PC-3 (cell line): ENCODE data around the gene AMN. TPM values are rescaled to one million over a fixed set of nuclear protein-coding genes. Genes with fewer than 3 reads are reported as not detected.

Source experiments
- ATAC-seq: fragments of 200-7000 bp; cut with Tn5 transposase; 2 replicates; pipeline ENCODE4 v1.9.1; 2020; ENCODE audit warnings: mild to moderate bottlenecking, moderate library complexity
- BruUV-seq: library from RNA; stranded (reverse); fragments of 400-500 nt; replicated peaks from 2 replicates; lab custom pipeline; 2021; lab: Mats Ljungman, UMichigan
- CTCF ChIA-PET: fragments of 300-600 bp; sonication (Branson Sonifier 250); formaldehyde crosslinking; loops from one replicate; lab custom pipeline; 2022; ENCODE audit warnings: antibody characterized with exemption; lab: Charles Lee
- POLR2A ChIA-PET: fragments of 300-600 bp; sonication (Branson Sonifier 250); formaldehyde crosslinking; loops from one replicate; lab custom pipeline; 2022; ENCODE audit warnings: antibody characterized with exemption; ENCODE audit not compliant: unreplicated experiment; lab: Charles Lee
- DNase-seq: peaks from one replicate; pipeline ENCODE4 v3.0.0-alpha.2; 2015
- H2AFZ ChIP-seq: fragments of 300-600 bp; sonication (generic); 2 replicates; pipeline ENCODE4 v1.6.0; 2016; ENCODE audit warnings: antibody characterized with exemption, low read length
- H3F3A ChIP-seq: fragments of 300-600 bp; sonication (generic); one replicate; pipeline ENCODE4 v1.6.0; 2017; ENCODE audit warnings: antibody characterized with exemption, low read length, control low read depth, mild to moderate bottlenecking; ENCODE audit not compliant: unreplicated experiment
- H3K27ac ChIP-seq: fragments of 300-600 bp; sonication (generic); 2 replicates; pipeline ENCODE4 v1.5.1; 2016; ENCODE audit warnings: mild to moderate bottlenecking, low read length
- H3K27me3 ChIP-seq: fragments of 300-600 bp; sonication (generic); 2 replicates; pipeline ENCODE4 v1.6.1; 2016; ENCODE audit warnings: low read length, mixed read lengths
- H3K36me3 ChIP-seq: fragments of 300-600 bp; sonication (generic); 2 replicates; pipeline ENCODE4 v1.6.1; 2016; ENCODE audit warnings: low read depth, mixed run types, low read length, mixed read lengths
- H3K4me1 ChIP-seq: fragments of 300-600 bp; sonication (generic); 2 replicates; pipeline ENCODE4 v1.5.1; 2016; ENCODE audit warnings: low read length; ENCODE audit not compliant: insufficient read depth
- H3K4me2 ChIP-seq: fragments of 300-600 bp; sonication (generic); 2 replicates; pipeline ENCODE4 v1.6.0; 2016; ENCODE audit warnings: low read length
- H3K4me3 ChIP-seq: fragments of 300-600 bp; sonication (generic); 2 replicates; pipeline ENCODE4 v1.5.1; 2016; ENCODE audit warnings: mild to moderate bottlenecking, low read length, mixed read lengths
- H3K79me2 ChIP-seq: fragments of 300-600 bp; sonication (generic); 2 replicates; pipeline ENCODE4 v1.6.1; 2017; ENCODE audit warnings: low read length, mixed read lengths
- H3K9ac ChIP-seq: fragments of 300-600 bp; sonication (generic); 2 replicates; pipeline ENCODE4 v1.6.0; 2016; ENCODE audit warnings: mild to moderate bottlenecking, low read length
- H3K9me2 ChIP-seq: fragments of 300-600 bp; sonication (generic); replicated peaks from 2 replicates; pipeline ENCODE4 v1.6.1; 2016; ENCODE audit warnings: mixed run types, low read length, mixed read lengths
- H3K9me3 ChIP-seq: fragments of 300-600 bp; sonication (generic); 2 replicates; pipeline ENCODE4 v1.6.1; 2016; ENCODE audit warnings: low read length, mixed read lengths
- H4K20me1 ChIP-seq: fragments of 300-600 bp; sonication (generic); 2 replicates; pipeline ENCODE4 v1.6.1; 2016; ENCODE audit warnings: low read length, mixed read lengths
- EZH2 ChIP-seq: fragments of 300-600 bp; sonication (generic); IDR thresholded peaks from one replicate; pipeline ENCODE4 v1.6.1; 2017; ENCODE audit warnings: antibody characterized with exemption, mild to moderate bottlenecking, low read length; ENCODE audit not compliant: unreplicated experiment
- EZH2phosphoT487 ChIP-seq: fragments of 300-600 bp; sonication (generic); IDR thresholded peaks from 2 replicates; pipeline ENCODE4 v1.6.1; 2018; ENCODE audit warnings: mild to moderate bottlenecking, antibody characterized with exemption, low read length, borderline replicate concordance
- intact Hi-C: fragments of 100-400 bp; cut with micrococcal nuclease; formaldehyde crosslinking; loops from 2 replicates; pipeline ENCODE4 v1.9.0; 2023
- total RNA-seq: library from RNA; depleted of rRNA; stranded (reverse); fragments of >200 nt; gene quantifications from 2 replicates; pipeline ENCODE4 v1.2.3, GENCODE V29; 2014
- TF ChIP-seq, protein P1 (sequence below): fragments of 300-600 bp; sonication (generic); conservative IDR thresholded peaks from 2 replicates; pipeline ENCODE4 v1.5.1; 2017; ENCODE audit warnings: antibody characterized with exemption, low read depth, mild to moderate bottlenecking, low read length

AMN gene
- total RNA-seq, 1 experiment from 2014 or later = not detected

DNA sequence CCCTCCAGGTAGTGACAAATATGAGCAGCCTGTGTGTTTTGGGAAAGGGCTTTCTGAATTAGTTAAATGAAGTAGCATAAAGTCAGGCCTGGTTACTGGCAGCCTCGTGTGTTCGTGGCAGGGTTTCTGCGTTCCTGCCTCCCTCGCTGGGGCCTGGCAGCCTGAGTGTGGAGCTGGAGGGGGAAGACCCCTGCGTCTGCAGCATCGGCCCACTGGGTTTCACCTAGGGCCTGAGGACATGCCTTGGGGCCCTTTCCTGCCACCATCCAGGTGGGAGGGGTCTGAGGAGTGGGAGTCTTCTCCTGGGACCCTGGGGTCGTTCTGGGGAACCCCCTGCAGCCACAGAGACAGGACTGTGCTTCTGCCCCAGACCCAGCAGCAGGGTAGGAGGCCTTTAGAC, 20.4 kb upstream of the AMN start:
- ATAC-seq (no peak), DNase-seq (no peak)
- Histone ChIP-seq H2AFZ (no peak overlapping the region), H3K27ac (no peak overlapping the region), H4K20me1 (no peaks in the 10 kb centered on the region), H3K36me3 (peaks cover 2% of the 10 kb centered on the region; the same call in 1 of the 2 replicates), H3K4me2 (no peak overlapping the region), H3K79me2 (no peaks in the 10 kb centered on the region), H3K27me3 (no peaks in the 10 kb centered on the region), H3K9ac (no peak overlapping the region), H3F3A (no peaks in the 10 kb centered on the region), H3K4me3 (no peak overlapping the region), H3K9me2 (no peaks in the 10 kb centered on the region), H3K4me1 (no peaks in the 10 kb centered on the region), H3K9me3 (no peaks in the 10 kb centered on the region)
- no TSS peak for BruUV-seq
- ChIA-PET POLR2A (no interaction called here), CTCF (no interaction called here)
- intact Hi-C loops = no loop called here
- no peak for TF ChIP-seq EZH2phosphoT487
- TF ChIP-seq, protein P1, sequence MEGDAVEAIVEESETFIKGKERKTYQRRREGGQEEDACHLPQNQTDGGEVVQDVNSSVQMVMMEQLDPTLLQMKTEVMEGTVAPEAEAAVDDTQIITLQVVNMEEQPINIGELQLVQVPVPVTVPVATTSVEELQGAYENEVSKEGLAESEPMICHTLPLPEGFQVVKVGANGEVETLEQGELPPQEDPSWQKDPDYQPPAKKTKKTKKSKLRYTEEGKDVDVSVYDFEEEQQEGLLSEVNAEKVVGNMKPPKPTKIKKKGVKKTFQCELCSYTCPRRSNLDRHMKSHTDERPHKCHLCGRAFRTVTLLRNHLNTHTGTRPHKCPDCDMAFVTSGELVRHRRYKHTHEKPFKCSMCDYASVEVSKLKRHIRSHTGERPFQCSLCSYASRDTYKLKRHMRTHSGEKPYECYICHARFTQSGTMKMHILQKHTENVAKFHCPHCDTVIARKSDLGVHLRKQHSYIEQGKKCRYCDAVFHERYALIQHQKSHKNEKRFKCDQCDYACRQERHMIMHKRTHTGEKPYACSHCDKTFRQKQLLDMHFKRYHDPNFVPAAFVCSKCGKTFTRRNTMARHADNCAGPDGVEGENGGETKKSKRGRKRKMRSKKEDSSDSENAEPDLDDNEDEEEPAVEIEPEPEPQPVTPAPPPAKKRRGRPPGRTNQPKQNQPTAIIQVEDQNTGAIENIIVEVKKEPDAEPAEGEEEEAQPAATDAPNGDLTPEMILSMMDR = no peak
- TF ChIP-seq EZH2 = no peak

GRCh38 chr14:102902523-102903247, 19.8 kb upstream of the AMN start:
- CTCF ChIA-PET = no interaction called here
- H3K36me3 ChIP-seq = peaks cover 2% of the 10 kb centered on the region; the same call in 1 of the 2 replicates
- no TSS peak for BruUV-seq

More at GRCh38 chr14:102902523-102903247, 19.8 kb upstream of the AMN start:
- no peaks in the 10 kb centered on the region for H3K27me3 ChIP-seq
- no peak overlapping the region for H3K27ac ChIP-seq
- no peak overlapping the region for H3K4me3 ChIP-seq
- no peak for DNase-seq
- H4K20me1 ChIP-seq = no peaks in the 10 kb centered on the region
- H3K4me1 ChIP-seq = no peaks in the 10 kb centered on the region
- no peaks in the 10 kb centered on the region for H3K79me2 ChIP-seq
- TF ChIP-seq, protein P1 = no peak
- no peak for TF ChIP-seq EZH2
- TF ChIP-seq EZH2phosphoT487 = no peak
- no peak overlapping the region for H3K4me2 ChIP-seq
- H2AFZ ChIP-seq = no peak overlapping the region
- ATAC-seq = no peak
- H3K9me3 ChIP-seq = no peaks in the 10 kb centered on the region
- H3F3A ChIP-seq = no peaks in the 10 kb centered on the region
- POLR2A ChIA-PET = no interaction called here
- no peak overlapping the region for H3K9ac ChIP-seq
- intact Hi-C loops = no loop called here
- no peaks in the 10 kb centered on the region for H3K9me2 ChIP-seq
